IMR-90 (cell line): Measurements from ENCODE around the gene SLC31A1.

Source experiments
- CTCF ChIP-seq: conservative IDR thresholded peaks from 2 replicates; pipeline ENCODE4 v1.5.1; 2012; ENCODE audit warnings: mild to moderate bottlenecking, low read depth, low read length, improper control_type of control experiment
- ELK1 ChIP-seq: fragments of 150-350 bp; IDR thresholded peaks from 2 replicates; pipeline ENCODE4 v1.6.1; 2016; ENCODE audit warnings: low read depth, mild to moderate bottlenecking, low read length, moderate library complexity, borderline replicate concordance

GRCh38 chr9:113178087-113178486 is 43.3 kb upstream of the SLC31A1 start:
- TF ChIP-seq CTCF (no peak), ELK1 (no peak)
